ENCODE results near the gene FCRL4.
A peak's percentile ranks its signal among the peaks of the same experiment; 100 is the strongest.

Gene FCRL4

GRCh38 chr1:157597959-157598667, at the start of gene FCRL4:
Gene FCRL4 (minus strand): TSS chr1:157598085. CDS start chr1:157597944, 141 bp downstream.
- DNase-seq = no peak

GRCh38 chr1:157646144-157646543, 48.3 kb upstream of the FCRL4 start:
- no peak for DNase-seq

DNA sequence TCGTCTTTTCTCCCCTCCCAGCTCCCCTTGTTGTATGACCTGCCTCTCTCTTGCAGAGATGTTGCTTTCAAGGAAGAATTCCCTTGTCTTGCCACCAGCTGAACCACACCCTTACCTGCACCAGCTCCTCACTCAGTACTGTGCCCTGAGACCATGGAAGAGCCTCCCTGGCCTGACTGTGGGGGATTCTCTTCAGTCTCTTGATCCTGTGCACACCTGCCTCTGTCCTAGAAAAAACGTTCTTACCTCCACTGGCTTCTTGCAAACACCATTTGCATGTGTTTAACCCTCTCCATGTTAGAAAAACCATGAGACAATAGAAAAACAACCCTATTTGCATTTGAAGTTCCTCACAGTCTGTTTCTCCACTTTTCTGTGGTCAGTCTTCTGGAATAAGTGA, 43.3 kb upstream of the FCRL4 start:
- no peak for DNase-seq

DNA sequence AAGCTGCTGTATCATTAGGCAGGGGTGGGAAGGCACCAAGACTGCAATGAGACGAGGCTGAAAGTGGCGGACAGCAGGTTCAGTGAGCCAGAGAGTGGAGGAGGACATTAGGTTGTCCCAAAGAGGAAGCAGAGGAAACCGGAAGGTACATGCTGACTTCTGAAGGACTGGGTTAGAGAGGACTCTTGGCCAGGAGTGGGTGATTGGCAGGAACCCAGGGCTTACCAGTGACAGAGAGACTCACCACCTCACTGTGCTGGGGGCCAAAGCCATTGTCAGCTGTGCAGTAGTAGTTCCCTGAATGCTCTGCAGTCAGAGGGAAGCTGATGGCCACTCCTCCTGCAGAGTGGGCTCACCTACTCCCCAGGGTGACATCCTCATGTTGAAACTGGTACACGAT, 41.9 kb upstream of the FCRL4 start:
- DNase-seq = no peak

GRCh38 chr1:157628773-157629172, 30.9 kb upstream of the FCRL4 start:
- DNase-seq = no peak

DNA sequence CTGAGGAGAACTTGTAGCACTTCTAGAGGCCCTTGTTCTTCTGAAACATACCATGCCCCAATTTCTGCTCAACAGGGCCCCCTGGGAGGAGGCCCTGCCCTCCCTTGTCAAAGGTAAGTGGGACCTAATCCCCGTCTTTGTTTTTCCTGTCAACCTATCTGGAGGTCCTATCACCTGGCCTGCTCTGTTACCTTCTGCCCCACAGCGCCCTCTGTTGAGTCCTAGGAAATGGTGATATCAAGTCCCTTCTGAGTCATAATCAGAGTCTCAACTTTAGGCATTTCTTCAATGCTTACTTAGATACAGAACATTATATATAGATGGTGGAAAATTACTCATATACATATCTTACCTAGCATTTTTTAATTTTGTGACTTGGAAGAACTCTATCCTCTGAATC, 28.2 kb upstream of the FCRL4 start:
- DNase-seq = peak; percentile 44 to 52

GRCh38 chr1:157624471-157624870, 26.6 kb upstream of the FCRL4 start:
- DNase-seq = no peak

GRCh38 chr1:157622471-157622870, 24.6 kb upstream of the FCRL4 start:
- no peak for DNase-seq

DNA sequence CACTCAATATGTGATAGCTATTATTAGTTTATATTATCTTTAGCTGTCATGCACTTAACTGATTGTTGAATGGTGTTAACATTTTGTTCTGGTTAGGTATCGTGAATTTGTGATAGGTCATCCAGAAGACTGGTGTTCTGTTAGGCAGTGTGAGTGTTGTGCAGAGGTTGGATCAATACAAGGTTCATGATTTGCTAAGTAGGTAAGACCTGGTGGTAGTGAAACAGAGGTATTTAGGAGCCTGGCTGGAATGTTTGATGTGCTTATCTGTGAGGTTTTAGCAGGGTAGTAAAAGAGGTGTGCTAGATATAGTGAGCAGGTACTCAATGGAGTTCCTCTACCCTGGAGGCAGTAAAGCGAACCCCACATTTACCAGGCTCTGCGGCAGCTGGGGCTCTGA, 20.3 kb upstream of the FCRL4 start:
- DNase-seq = no peak

GRCh38 chr1:157600236-157600635, 2.4 kb upstream of the FCRL4 start:
- DNase-seq = no peak

GRCh38 chr1:157596384-157596783, 1.5 kb downstream of the FCRL4 start:
- DNase-seq = no peak

GRCh38 chr1:157595356-157595755, 2.5 kb downstream of the FCRL4 start:
- no peak for DNase-seq

DNA sequence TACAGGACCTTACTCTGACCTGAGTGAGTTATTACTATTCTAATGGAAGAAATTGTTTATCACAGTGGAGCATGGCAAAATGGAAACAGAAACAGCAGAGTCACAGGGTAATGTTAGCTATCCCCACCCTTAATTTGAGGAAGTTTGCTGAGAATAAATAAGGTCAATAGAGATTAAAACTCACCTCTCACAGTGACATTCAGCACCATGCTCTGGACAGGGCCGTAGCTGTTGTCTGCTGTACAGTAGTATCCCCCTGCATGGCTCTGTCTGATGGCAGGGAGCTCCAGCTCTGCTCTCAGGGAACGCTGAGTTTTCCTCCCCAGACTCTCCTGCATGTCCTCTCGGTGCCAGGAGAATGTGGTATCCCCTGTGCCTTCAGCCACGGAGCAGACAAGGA, 11.9 kb downstream of the FCRL4 start:
- DNase-seq = no peak

DNA sequence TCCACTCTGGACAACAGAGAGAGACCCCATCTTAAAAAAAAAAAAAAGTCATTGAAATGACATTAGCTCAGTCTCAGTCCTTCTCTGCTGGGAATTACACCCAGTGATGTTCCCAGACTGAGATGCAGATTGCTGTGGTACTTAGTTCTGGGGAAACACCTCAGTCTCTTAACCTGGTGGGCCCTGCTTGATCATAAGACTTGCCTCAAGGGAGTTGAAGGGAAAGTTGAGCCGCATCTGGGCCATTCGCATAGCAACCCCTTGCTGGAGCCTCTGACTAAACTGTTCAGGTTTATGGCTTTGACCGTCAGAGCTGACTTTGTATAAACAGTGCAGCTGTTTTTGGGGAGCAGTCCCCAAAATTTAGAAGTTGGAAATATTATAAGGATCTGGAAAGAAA, 13.4 kb downstream of the FCRL4 start:
- DNase-seq = no peak

DNA sequence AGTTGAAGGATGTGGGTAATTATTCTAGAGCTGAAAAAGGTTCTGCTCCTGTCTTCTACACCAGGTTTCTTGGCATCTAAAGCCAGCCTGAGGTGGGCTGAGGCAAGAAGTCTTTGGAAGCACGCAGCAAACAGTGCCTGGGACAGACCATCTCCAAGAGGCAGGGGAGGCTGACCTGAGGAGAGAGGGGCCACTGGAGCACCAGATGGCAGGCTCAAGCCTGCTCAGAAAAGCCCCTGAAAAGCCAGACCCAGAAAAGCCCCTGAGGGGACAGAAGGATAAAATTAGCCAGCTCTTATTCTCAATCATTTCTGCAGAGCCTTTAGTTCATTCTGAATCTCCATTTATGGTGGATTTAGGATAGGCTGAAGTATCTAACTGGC, 17.1 kb downstream of the FCRL4 start:
- DNase-seq = no peak

GRCh38 chr1:157580179-157580827, 17.6 kb downstream of the FCRL4 start:
- no peak for DNase-seq

DNA sequence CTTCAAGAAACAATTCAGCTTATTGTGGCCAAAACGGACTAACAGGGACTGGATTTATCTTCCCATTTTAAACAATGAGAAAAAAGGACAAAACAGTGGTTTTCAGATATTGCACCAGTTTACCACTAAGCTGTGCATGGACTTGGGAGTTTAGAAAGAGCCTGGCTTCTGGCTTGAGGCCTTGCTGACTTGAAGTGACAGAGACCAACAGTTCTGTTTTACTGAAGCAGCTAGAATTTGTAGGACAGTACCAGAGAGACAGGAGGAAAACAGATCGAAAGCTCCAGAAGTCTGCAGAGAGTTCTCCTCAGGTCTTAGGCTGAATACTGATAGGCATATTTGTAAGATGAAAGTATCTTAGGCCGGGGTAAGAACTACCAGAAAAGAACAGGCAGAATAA, 20.5 kb downstream of the FCRL4 start:
- no peak for DNase-seq

DNA sequence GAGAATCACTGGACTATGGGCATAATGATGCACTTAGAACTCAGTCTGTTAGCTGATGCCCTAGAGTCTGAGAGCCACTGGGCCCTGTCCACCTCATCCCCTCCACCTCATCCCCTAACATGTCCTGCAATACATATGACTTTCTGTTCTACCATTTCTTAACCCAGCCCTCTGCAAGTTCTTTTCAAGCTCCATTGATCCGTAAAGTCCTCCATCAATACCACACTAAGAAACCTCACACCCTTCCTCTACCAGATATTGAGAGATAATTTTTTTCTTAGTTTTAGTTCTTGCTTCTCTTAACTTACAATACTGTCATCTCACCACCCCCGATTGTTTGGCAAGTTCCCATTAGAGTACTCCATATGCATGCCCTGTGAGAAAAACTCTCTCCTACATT, 22.1 kb downstream of the FCRL4 start:
- DNase-seq = no peak

GRCh38 chr1:157574836-157575235, 23.0 kb downstream of the FCRL4 start:
- no peak for DNase-seq

- no peak for DNase-seq
Observed at GRCh38 chr1:157566484-157567300, 31.2 kb downstream of the FCRL4 start.

- DNase-seq = no peak
Observed at GRCh38 chr1:157562515-157562914, 35.4 kb downstream of the FCRL4 start.

GRCh38 chr1:157558119-157558518, 39.8 kb downstream of the FCRL4 start:
- DNase-seq = no peak

GRCh38 chr1:157551694-157552693, 45.9 kb downstream of the FCRL4 start, which contains the start of gene FCRL5:
Gene FCRL5 (minus strand): TSS chr1:157552515. CDS start chr1:157552362, 153 bp downstream.
- no peak for DNase-seq

Measured in activated T-cell treated with anti-CD3 and anti-CD28 coated beads, Interleukin-2, amount 50 U/mL, for 48 hours (primary cell).